ENCODE results near the gene TOMM5.

DNA sequence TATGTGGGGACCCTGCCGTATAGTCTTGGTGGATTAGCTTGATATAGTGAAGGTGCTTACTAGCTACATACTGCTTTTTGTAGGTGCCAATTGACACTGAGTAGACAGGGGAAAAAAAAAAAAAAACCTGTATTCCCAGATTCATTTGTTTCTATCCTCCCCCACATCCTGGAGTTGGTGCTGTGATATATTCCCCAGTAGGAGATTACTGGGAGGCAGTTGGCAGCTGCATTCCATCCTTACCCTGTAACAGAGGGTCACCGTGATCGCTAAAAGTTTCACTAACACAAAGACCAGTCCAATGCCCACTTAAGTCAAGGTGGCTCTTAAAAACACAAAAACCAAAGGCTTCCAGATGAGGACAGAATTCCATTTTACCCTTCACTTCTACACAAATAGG lies 27.4 kb upstream of the TOMM5 start:
- TF ChIP-seq, protein P1, sequence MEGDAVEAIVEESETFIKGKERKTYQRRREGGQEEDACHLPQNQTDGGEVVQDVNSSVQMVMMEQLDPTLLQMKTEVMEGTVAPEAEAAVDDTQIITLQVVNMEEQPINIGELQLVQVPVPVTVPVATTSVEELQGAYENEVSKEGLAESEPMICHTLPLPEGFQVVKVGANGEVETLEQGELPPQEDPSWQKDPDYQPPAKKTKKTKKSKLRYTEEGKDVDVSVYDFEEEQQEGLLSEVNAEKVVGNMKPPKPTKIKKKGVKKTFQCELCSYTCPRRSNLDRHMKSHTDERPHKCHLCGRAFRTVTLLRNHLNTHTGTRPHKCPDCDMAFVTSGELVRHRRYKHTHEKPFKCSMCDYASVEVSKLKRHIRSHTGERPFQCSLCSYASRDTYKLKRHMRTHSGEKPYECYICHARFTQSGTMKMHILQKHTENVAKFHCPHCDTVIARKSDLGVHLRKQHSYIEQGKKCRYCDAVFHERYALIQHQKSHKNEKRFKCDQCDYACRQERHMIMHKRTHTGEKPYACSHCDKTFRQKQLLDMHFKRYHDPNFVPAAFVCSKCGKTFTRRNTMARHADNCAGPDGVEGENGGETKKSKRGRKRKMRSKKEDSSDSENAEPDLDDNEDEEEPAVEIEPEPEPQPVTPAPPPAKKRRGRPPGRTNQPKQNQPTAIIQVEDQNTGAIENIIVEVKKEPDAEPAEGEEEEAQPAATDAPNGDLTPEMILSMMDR (IDR thresholded peaks at IDR 0.05) = no peak
- no peak for TF ChIP-seq POLR2A (IDR thresholded peaks at IDR 0.05)
